NCI-H146 treated with DMSO at 0.1 percent for 48 hours (cell line): ENCODE measurements around the gene ADAMTS17.
"Not testable (repeated sequence)": the region's sequence is repeated elsewhere in the genome, so short reads cannot be mapped to it uniquely, and the experiment has no call there.

Source experiments
- DNase-seq: peaks from one replicate; lab custom pipeline; 2025; ENCODE audit not compliant: unreplicated experiment; lab: John Stamatoyannopoulos, UW

The ADAMTS17 gene

DNA sequence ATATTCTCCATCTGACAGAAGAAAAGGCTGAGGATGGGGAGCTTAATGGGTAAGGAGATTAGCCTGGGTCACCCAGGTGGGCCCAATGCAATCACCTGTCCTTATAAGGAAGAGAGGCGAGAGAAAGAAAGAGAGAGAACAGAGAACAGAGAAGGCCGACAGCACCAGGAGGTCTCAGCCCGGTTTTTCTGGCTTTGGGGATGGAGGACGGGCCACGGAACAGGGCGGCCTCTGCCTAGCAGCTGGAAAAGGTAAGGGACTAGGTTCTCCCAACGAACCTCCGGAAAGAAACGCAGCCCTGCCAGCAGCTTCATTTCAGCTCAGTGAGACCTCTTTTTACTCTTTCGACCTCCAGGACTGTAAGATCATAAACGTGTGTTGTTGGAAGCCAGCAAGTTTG lies 412.5 kb downstream of the ADAMTS17 start:
- DNase-seq: no peak

GRCh38 chr15:99928429-99928981 lies 413.3 kb downstream of the ADAMTS17 start:
- DNase-seq: peak; percentile 53

GRCh38 chr15:99926532-99926931 lies 415.2 kb downstream of the ADAMTS17 start:
- DNase-seq: not testable (repeated sequence)

DNA sequence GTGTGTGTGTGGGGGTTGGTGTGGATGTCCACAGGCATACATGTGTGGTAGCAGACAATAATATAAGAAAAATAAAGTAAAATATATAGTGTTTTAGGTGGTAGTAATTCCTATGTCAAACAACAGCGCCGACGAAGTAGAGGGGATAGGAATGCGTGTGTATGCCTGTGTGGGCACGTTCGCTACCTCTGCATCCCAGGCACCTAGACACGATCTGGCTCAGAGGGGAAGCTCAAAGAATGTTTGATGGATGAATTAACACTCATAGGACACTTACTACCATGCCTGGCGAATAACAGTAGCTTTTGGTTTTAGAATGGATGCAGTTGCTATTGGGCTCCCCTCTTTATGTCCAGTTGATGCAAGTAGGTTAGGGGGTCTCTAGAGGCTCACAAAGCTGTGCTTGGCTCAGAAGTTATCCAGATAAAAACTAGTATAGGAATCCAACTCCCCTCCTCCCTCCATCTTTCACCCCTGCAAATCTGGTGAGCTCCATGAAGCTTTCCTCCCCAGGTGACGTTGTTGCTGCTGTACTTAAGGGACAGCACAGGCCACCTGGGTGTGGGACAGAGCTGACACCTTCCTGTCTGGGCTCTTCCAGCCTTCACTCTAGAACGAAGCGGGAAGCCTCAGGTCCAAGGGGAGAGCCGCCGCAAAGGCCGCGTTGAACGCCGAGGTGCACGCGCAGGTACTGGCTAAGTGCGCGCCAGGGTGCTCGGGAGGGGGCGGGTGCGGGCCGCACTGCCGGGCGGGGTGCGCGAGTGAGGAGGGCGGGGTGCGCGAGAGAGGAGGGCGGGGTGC lies 415.9 kb downstream of the ADAMTS17 start:
- DNase-seq: peak; percentile 37

DNA sequence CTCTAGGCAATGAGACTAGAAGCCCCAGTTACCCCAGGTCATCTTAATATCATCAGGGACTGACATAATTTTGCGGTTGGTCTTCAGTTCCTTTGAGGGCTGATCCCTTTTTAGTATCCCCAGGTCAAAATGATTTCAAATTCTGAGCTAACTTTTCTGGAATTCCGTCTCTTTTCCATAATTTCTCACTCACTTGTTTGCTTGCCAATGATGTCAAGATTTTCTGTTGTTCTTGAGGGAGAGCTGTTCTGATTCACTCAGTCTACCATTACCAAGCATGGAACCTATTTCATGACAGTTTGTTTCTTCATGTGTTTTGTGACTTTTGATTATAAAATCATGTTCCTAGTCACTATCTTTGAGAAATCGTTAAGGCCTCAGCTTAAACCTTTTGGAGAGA lies 418.1 kb downstream of the ADAMTS17 start:
- DNase-seq: no peak
